GM18505 (cell line): ENCODE results near the gene LIMCH1.

Source experiments
- ATAC-seq: cut with Tn5 transposase; IDR thresholded peaks from one replicate; pipeline ENCODE4 v1.9.1; 2021; ENCODE audit not compliant: unreplicated experiment
- POLR2A ChIP-seq: IDR thresholded peaks from 4 replicates; pipeline ENCODE4 v1.6.1; 2011; ENCODE audit warnings: borderline replicate concordance; ENCODE audit not compliant: insufficient read depth, insufficient read length; ENCODE audit errors: extremely low read depth

The LIMCH1 gene

GRCh38 chr4:41538887-41539498 lies 1.0 kb downstream of the LIMCH1 start:
- TF ChIP-seq POLR2A = no peak
- no peak for ATAC-seq

- no peak for TF ChIP-seq POLR2A
- no peak for ATAC-seq
Measured at GRCh38 chr4:41539711-41540110, 1.8 kb downstream of the LIMCH1 start.

- ATAC-seq = no peak
- TF ChIP-seq POLR2A = no peak
Measured at GRCh38 chr4:41540687-41541086, 2.7 kb downstream of the LIMCH1 start.

- TF ChIP-seq POLR2A = no peak
- no peak for ATAC-seq
Measured at GRCh38 chr4:41541687-41542094, 3.7 kb downstream of the LIMCH1 start.

GRCh38 chr4:41542526-41543275 lies 4.7 kb downstream of the LIMCH1 start:
- TF ChIP-seq POLR2A = no peak
- no peak for ATAC-seq

GRCh38 chr4:41545238-41545637 lies 7.3 kb downstream of the LIMCH1 start:
- no peak for ATAC-seq
- no peak for TF ChIP-seq POLR2A

- no peak for ATAC-seq
- TF ChIP-seq POLR2A = no peak
Measured at GRCh38 chr4:41546638-41547037, 8.7 kb downstream of the LIMCH1 start.

- ATAC-seq = no peak
- no peak for TF ChIP-seq POLR2A
Measured at GRCh38 chr4:41548305-41548880, 10.4 kb downstream of the LIMCH1 start.

- no peak for TF ChIP-seq POLR2A
- ATAC-seq = no peak
Measured at GRCh38 chr4:41549478-41549877, 11.5 kb downstream of the LIMCH1 start.

GRCh38 chr4:41550308-41550707 lies 12.4 kb downstream of the LIMCH1 start:
- no peak for TF ChIP-seq POLR2A
- ATAC-seq = no peak

GRCh38 chr4:41551536-41551935 lies 13.6 kb downstream of the LIMCH1 start:
- no peak for TF ChIP-seq POLR2A

GRCh38 chr4:41554905-41555304 lies 16.9 kb downstream of the LIMCH1 start:
- TF ChIP-seq POLR2A = no peak
- no peak for ATAC-seq

More at GRCh38 chr4:41551536-41551935, 13.6 kb downstream of the LIMCH1 start:
- no peak for ATAC-seq

GRCh38 chr4:41556526-41556925 lies 18.6 kb downstream of the LIMCH1 start:
- TF ChIP-seq POLR2A = no peak
- no peak for ATAC-seq
